Measurements from ENCODE around the gene CLDN9. TPM values are rescaled to one million over a fixed set of nuclear protein-coding genes. Genes with fewer than 3 reads are reported as not detected.

Gene CLDN9
- total and polyA plus RNA-seq, 8 donors, result 1.7 to 12.1 (median 3.0) TPM

DNA sequence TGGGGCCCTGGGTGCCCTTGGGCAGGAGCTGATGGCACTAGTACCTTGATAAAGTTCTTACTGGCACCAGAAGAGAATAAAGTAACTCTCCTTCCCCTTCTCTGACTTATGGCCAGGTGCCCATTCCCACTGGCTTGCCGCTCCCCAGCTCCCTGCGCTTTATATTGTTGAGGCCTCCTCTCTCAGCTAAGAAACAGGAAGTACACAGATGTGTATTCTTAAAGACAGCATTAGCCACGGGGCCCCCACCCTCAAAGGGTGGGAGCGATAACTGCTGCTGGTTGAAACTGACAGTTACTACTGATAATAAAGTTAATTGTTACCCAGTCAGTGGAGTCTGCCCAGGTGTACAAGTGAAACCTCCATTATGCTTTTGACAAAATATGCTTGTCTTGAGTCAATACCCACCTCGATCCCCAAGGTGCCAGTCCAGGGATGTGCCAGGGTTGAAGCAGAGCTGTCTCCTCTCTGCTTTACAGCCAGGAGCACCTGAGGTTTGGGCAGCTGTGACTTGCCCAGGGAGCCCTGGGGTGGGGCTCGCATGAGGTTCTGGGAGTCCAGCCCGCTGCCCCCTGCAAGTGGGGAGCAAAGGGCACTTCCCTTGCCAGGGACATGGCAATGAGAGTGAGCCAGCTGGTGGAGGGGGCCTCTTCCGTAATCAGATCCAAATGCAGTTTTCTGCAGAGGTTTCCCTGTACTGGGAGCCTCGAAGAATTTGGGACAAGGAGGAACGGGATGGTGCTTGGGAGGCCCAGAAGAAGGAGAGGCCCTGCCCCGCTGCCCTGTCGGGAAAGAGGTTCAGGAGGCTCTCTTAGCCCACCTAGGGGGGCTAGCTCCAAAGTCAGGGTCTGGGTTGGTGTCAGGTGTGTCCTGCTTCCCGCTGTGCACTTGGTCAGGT lies 5.4 kb upstream of the CLDN9 start:
- H3K9me3 ChIP-seq, result no peaks in the 10 kb centered on the region
- DNase-seq (peak in 5 of 6 donors; percentile 64 to 78 (median 68)), FAIRE-seq (no peak), ATAC-seq (peak; percentile 15 to 46 (median 33))
- H3K36me3 ChIP-seq, result no peaks in the 10 kb centered on the region
- H3K4me1 ChIP-seq, result peaks cover 41 to 56% (median 43%) of the 10 kb centered on the region in 3 donors
- H3K27me3 ChIP-seq, result no peaks in the 10 kb centered on the region
- TF ChIP-seq, protein P1, sequence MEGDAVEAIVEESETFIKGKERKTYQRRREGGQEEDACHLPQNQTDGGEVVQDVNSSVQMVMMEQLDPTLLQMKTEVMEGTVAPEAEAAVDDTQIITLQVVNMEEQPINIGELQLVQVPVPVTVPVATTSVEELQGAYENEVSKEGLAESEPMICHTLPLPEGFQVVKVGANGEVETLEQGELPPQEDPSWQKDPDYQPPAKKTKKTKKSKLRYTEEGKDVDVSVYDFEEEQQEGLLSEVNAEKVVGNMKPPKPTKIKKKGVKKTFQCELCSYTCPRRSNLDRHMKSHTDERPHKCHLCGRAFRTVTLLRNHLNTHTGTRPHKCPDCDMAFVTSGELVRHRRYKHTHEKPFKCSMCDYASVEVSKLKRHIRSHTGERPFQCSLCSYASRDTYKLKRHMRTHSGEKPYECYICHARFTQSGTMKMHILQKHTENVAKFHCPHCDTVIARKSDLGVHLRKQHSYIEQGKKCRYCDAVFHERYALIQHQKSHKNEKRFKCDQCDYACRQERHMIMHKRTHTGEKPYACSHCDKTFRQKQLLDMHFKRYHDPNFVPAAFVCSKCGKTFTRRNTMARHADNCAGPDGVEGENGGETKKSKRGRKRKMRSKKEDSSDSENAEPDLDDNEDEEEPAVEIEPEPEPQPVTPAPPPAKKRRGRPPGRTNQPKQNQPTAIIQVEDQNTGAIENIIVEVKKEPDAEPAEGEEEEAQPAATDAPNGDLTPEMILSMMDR (IDR thresholded peaks at IDR 0.05), result no peak
- H3K27ac ChIP-seq, result peak overlapping the region; percentile 53 to 93 (median 79)
- intact Hi-C loops (cut with DNase I), result no loop called here
- 15 to 17% methylated on average over 13 of the region's 13 CpGs for WGBS, 2 donors
- H3K4me3 ChIP-seq, result peak overlapping the region in 2 of 4 donors; percentile 45 to 51

DNA sequence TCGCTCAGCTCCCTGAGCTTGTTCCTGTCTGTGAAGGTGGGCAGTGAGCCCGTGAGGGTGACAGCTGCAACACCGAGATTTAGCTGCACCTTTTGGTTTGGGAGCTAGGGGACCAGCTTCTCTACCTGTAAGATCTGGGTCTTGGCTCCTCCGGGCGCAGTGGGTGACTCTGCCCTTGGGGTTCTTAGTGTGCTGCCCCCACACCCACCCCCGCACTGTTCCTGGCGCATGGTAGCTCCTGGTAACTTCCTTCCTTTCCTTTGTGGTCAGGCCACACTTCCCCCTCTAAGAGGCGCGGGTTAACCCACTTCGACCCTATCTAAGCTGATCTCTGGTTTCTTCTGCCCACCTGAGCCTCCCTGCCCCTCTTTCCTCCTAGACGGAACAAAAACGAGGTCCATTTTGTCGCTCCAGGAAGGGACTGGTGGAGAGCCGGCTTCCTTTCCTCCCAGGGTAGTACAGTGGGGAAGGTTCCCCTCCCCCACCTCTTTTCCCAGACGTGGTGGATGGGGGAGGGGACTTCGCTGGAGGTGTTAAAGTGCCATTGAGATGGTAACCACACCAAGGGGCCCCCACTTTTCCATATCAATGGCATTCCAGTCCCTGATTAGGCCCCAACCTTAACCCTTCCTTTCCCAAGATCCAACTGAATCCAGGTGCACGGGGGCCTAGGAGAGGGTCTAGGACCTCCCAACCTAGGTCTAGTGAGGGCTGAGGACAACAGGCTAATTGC lies 4.6 kb upstream of the CLDN9 start:
- FAIRE-seq (no peak), DNase-seq (peak in 1 of 6 donors; percentile 39), ATAC-seq (no peak)
- WGBS, 2 donors, result 33 to 34% methylated on average over 17 of the region's 17 CpGs
- Histone ChIP-seq H3K27me3 (no peaks in the 10 kb centered on the region), H3K9me3 (no peaks in the 10 kb centered on the region), H3K4me3 (peak overlapping the region in 1 of 4 donors; percentile 45), H3K27ac (peak overlapping the region; percentile 53 to 93 (median 79)), H3K4me1 (peaks cover 41 to 56% (median 43%) of the 10 kb centered on the region in 3 donors), H3K36me3 (no peaks in the 10 kb centered on the region)
- TF ChIP-seq, protein P1 (IDR thresholded peaks at IDR 0.05), result no peak
- intact Hi-C loops (cut with DNase I), result no loop called here

DNA sequence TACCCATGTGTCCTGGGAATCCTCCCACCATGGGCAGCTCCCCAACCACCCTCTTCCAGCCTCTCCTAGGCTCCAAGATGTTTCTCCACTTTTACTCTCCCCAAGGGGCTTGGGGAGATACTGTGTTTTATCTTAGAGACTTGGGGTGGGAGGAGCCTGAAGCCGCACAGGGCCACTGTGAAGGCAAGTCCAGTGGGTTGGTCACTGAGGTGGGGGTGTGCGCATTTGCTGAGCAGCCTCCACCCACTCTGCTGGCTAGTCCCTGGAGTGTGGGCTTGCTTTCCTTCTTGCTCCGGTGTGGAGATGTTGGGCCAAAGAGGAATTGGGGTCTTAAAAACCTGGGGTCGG lies 4.1 kb upstream of the CLDN9 start:
- DNase-seq, result no peak
- Histone ChIP-seq H3K36me3 (no peaks in the 10 kb centered on the region), H3K27me3 (no peaks in the 10 kb centered on the region), H3K4me1 (peaks cover 41 to 56% (median 43%) of the 10 kb centered on the region in 3 donors), H3K9me3 (no peaks in the 10 kb centered on the region), H3K27ac (peak overlapping the region; percentile 53 to 93 (median 72)), H3K4me3 (no peak overlapping the region)
- FAIRE-seq, result no peak
- ATAC-seq, result no peak
- 63 to 76% methylated on average over 4 of the region's 4 CpGs for WGBS, 2 donors
- TF ChIP-seq, protein P1 (IDR thresholded peaks at IDR 0.05), result no peak
- intact Hi-C loops (cut with DNase I), result no loop called here

DNA sequence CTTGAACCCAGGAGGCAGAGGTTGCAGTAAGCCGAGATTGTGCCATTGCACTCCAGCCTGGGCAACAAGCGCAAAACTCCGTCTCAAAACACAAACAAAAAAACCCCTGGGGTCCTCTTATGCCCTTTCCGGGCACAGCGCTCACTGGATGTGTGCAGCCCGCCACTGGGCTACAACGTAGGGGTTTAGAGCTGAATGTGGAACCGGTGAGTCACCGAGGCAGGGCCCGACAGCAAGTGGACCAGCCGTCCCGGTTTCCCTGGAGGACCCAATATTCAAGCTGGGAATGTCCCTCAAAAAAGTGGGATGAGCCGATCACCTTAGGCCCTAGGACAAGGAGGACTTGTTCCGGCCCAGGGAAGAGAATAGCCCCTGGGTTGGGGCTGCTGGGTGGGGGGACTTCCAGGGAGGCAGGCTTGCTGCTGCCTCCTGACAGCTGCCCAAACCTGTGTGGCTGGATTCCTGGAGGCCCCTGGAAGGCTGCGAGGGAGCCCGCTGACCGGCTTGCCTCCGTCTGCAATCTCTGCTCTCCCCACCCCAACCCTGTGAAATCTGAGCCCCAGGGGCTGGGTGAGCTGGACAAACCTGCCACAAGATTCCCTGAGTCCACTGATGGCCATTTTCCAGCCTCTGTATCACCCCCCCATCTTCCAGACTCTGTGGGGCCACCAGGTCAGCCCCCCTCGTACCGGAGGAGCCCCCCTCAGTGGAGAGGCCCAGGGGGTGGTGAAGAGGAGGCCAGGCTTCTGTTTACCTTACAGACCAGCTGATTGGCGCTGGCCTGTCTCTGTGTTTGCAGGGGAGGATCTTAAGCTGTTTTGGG lies 2.9 kb upstream of the CLDN9 start:
- ATAC-seq (peak; percentile 15 to 39 (median 27)), DNase-seq (peak; percentile 72 to 86 (median 79)), FAIRE-seq (no peak)
- intact Hi-C loops (cut with DNase I), result no loop called here
- Histone ChIP-seq H3K4me3 (no peak overlapping the region), H3K36me3 (no peaks in the 10 kb centered on the region), H3K9me3 (no peaks in the 10 kb centered on the region), H3K4me1 (peaks cover 41 to 56% (median 43%) of the 10 kb centered on the region in 3 donors), H3K27me3 (no peaks in the 10 kb centered on the region), H3K27ac (peak overlapping the region; percentile 35 to 93 (median 72))
- TF ChIP-seq, protein P1 (IDR thresholded peaks at IDR 0.05), result no peak
- 43 to 46% methylated on average over 19 to 21 of the region's 21 CpGs for WGBS, 2 donors

Data from pancreas (tissue), 10 donors.